Karpas-422 (cell line): ENCODE measurements around the gene FHIT. TPM values are rescaled to one million over a fixed set of nuclear protein-coding genes. Genes with fewer than 3 reads are reported as not detected.
"Not testable (repeated sequence)": the region's sequence is repeated elsewhere in the genome, so short reads cannot be mapped to it uniquely, and the experiment has no call there.

ENCODE experiments used
- DNase-seq: peaks from one replicate; pipeline ENCODE4 v3.0.0-alpha.2; 2015
- H2AFZ ChIP-seq: fragments of 200-600 bp; sonication (generic); 2 replicates; pipeline ENCODE4 v1.6.1; 2014; ENCODE audit warnings: antibody characterized with exemption, low read length, mixed read lengths
- H3K27ac ChIP-seq: fragments of 200-600 bp; sonication (generic); 2 replicates; pipeline ENCODE4 v1.5.1; 2014; ENCODE audit warnings: mild to moderate bottlenecking, low read length, moderate library complexity
- H3K27me3 ChIP-seq: fragments of 200-600 bp; sonication (generic); 2 replicates; pipeline ENCODE4 v1.6.1; 2014; ENCODE audit warnings: low read length, mixed read lengths
- H3K36me3 ChIP-seq: fragments of 200-600 bp; sonication (generic); 2 replicates; pipeline ENCODE4 v1.6.1; 2014; ENCODE audit warnings: low read length, mixed read lengths; ENCODE audit not compliant: insufficient read depth
- H3K4me1 ChIP-seq: fragments of 200-600 bp; sonication (generic); 2 replicates; pipeline ENCODE4 v1.6.1; 2014; ENCODE audit warnings: mild to moderate bottlenecking, low read length, mixed read lengths
- H3K4me2 ChIP-seq: fragments of 200-600 bp; sonication (generic); 2 replicates; pipeline ENCODE4 v1.6.1; 2014; ENCODE audit warnings: low read length, low read depth, mild to moderate bottlenecking; ENCODE audit not compliant: poor library complexity, severe bottlenecking
- H3K4me3 ChIP-seq: fragments of 200-600 bp; sonication (generic); 2 replicates; pipeline ENCODE4 v1.5.1; 2014; ENCODE audit warnings: mild to moderate bottlenecking, antibody characterized with exemption, low read length, mixed read lengths
- H3K79me2 ChIP-seq: fragments of 200-600 bp; sonication (generic); 2 replicates; pipeline ENCODE4 v1.6.1; 2014; ENCODE audit warnings: mild to moderate bottlenecking, low read length, mixed read lengths
- H3K9ac ChIP-seq: fragments of 200-600 bp; sonication (generic); 2 replicates; pipeline ENCODE4 v1.6.0; 2014; ENCODE audit warnings: low read length
- H3K9me2 ChIP-seq: fragments of 200-600 bp; sonication (generic), shearing (Covaris generic); replicated peaks from 2 replicates; pipeline ENCODE4 v1.6.0; 2014; ENCODE audit warnings: mild to moderate bottlenecking, low read length, moderate library complexity; ENCODE audit not compliant: insufficient read depth
- H3K9me3 ChIP-seq: fragments of 300-700, 200-600 bp; sonication (generic); 2 replicates; pipeline ENCODE4 v1.6.1; 2014; ENCODE audit warnings: low read length, mixed read lengths
- H4K20me1 ChIP-seq: fragments of 200-600 bp; sonication (generic); 2 replicates; pipeline ENCODE4 v1.6.1; 2014; ENCODE audit warnings: mild to moderate bottlenecking, antibody characterized with exemption, low read length, low read depth; ENCODE audit not compliant: insufficient read depth
- total RNA-seq: library from RNA; depleted of rRNA; stranded (reverse); fragments of >200 nt; shearing (Covaris generic); gene quantifications from 2 replicates; pipeline ENCODE4 v1.2.3, GENCODE V29; 2014; ENCODE audit warnings: low replicate concordance

FHIT gene
- total RNA-seq, 1 experiment from 2014 or later: not detected

DNA sequence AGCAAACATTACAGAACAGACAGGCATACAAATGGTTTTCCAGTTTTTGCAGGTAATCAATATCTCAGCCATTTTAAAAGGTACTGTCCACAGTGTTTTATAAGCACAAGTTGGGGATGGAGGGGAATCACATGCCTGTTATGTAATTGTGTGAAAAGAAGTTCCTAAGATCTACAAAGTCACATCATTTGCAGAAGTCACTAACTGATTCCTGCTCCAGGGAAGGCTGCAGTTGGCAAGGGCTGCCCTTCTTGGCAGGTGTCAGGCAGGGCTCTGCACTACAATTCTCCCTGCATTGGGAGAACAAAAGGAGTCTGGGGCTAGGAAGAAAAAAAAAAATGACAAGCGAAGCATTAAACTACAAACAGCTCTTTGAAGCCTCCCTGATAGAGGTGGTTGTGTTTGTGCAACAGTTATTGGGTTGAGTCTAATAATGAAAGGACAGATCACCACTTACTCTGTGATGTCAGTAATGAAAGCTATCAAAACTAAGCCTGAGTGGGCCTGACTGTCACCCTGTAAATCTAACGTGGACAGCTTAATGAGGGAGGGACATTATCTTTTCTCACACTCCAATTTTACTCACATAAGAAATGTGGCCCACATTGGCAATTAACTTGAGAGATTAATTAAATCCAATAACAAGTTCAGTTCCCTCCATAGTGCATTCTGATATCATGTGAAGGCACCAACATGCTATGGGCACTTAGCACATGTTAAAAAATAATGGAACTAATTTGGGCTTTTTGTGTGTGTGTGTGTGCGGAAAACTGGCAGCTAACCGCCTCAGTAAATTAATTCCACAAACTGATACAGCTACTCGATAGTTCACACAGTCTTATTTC lies 242.9 kb downstream of the FHIT start:
- Histone ChIP-seq H3K4me1 (no peaks in the 10 kb centered on the region), H3K4me3 (no peak overlapping the region), H3K9me2 (no peaks in the 10 kb centered on the region; the same call in 1 of the 2 replicates), H2AFZ (no peak overlapping the region), H3K27ac (no peak overlapping the region), H3K36me3 (no peaks in the 10 kb centered on the region), H4K20me1 (no peaks in the 10 kb centered on the region), H3K9me3 (peaks cover 44% of the 10 kb centered on the region), H3K4me2 (no peak overlapping the region), H3K27me3 (no peaks in the 10 kb centered on the region), H3K9ac (no peak overlapping the region), H3K79me2 (no peaks in the 10 kb centered on the region)
- DNase-seq: no peak

DNA sequence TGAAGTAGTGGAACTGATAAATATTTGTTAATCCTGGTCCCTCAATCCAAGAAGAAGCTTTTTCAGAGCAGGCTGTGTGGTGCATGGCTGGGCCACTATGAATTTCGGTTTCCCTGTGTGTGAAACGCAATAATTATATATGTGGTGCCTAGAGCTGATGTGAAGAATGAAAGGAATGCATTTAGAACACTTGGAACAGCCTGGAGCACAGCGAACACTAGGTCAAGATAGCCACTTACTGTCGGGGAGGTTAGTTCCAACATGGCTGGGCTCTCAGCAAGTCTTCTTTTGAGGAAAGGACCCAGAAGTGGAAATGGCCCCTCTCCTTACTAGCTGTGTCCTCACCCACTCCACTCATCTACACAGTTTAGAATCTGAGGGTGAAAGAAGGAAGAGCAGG lies 245.7 kb downstream of the FHIT start:
- no peaks in the 10 kb centered on the region; the same call in 1 of the 2 replicates for H3K9me2 ChIP-seq
- H3K79me2 ChIP-seq: no peaks in the 10 kb centered on the region
- no peak for DNase-seq
- H3K9ac ChIP-seq: no peak overlapping the region
- no peak overlapping the region for H3K27ac ChIP-seq
- H2AFZ ChIP-seq: no peak overlapping the region
- H4K20me1 ChIP-seq: no peaks in the 10 kb centered on the region
- H3K4me3 ChIP-seq: no peak overlapping the region
- no peaks in the 10 kb centered on the region for H3K4me1 ChIP-seq
- H3K4me2 ChIP-seq: no peak overlapping the region
- no peaks in the 10 kb centered on the region for H3K36me3 ChIP-seq
- no peaks in the 10 kb centered on the region for H3K27me3 ChIP-seq
- peaks cover 38% of the 10 kb centered on the region for H3K9me3 ChIP-seq

- Histone ChIP-seq H3K4me3 (no peak overlapping the region), H3K79me2 (no peaks in the 10 kb centered on the region), H3K9me2 (no peaks in the 10 kb centered on the region; the same call in 1 of the 2 replicates), H3K36me3 (no peaks in the 10 kb centered on the region), H3K27me3 (no peaks in the 10 kb centered on the region), H3K27ac (no peak overlapping the region), H3K4me1 (no peaks in the 10 kb centered on the region), H2AFZ (no peak overlapping the region), H3K9me3 (peaks cover 20% of the 10 kb centered on the region), H3K9ac (no peak overlapping the region), H3K4me2 (no peak overlapping the region), H4K20me1 (no peaks in the 10 kb centered on the region)
- no peak for DNase-seq
Measured at GRCh38 chr3:60998858-60999257, 252.4 kb downstream of the FHIT start.

- Histone ChIP-seq H4K20me1 (no peaks in the 10 kb centered on the region), H3K9me2 (no peaks in the 10 kb centered on the region), H3K4me2 (no peak overlapping the region), H3K9me3 (peaks cover 26% of the 10 kb centered on the region), H3K79me2 (no peaks in the 10 kb centered on the region), H3K4me3 (no peak overlapping the region), H2AFZ (no peak overlapping the region), H3K9ac (no peak overlapping the region), H3K27me3 (no peaks in the 10 kb centered on the region), H3K4me1 (no peaks in the 10 kb centered on the region), H3K27ac (no peak overlapping the region), H3K36me3 (no peaks in the 10 kb centered on the region)
- no peak for DNase-seq
Measured at GRCh38 chr3:60992395-60992794, 258.9 kb downstream of the FHIT start.

GRCh38 chr3:60990442-60990730 lies 260.9 kb downstream of the FHIT start:
- Histone ChIP-seq H3K9me3 (peaks cover 29% of the 10 kb centered on the region), H3K36me3 (no peaks in the 10 kb centered on the region), H3K9me2 (no peaks in the 10 kb centered on the region), H2AFZ (no peak overlapping the region), H3K27me3 (no peaks in the 10 kb centered on the region), H3K4me3 (no peak overlapping the region), H3K9ac (no peak overlapping the region), H3K27ac (no peak overlapping the region), H4K20me1 (no peaks in the 10 kb centered on the region), H3K4me1 (no peaks in the 10 kb centered on the region), H3K79me2 (no peaks in the 10 kb centered on the region), H3K4me2 (no peak overlapping the region)
- no peak for DNase-seq

- H3K9ac ChIP-seq: no peak overlapping the region
- H3K9me2 ChIP-seq: no peaks in the 10 kb centered on the region
- peaks cover 28% of the 10 kb centered on the region for H3K9me3 ChIP-seq
- no peak overlapping the region for H2AFZ ChIP-seq
- no peaks in the 10 kb centered on the region for H3K27me3 ChIP-seq
- H4K20me1 ChIP-seq: no peaks in the 10 kb centered on the region
- no peaks in the 10 kb centered on the region for H3K4me1 ChIP-seq
- H3K4me2 ChIP-seq: no peak overlapping the region
- H3K79me2 ChIP-seq: no peaks in the 10 kb centered on the region
- no peak overlapping the region for H3K4me3 ChIP-seq
- no peaks in the 10 kb centered on the region for H3K36me3 ChIP-seq
- no peak overlapping the region for H3K27ac ChIP-seq
- no peak for DNase-seq
Measured at GRCh38 chr3:60989626-60990441, 261.4 kb downstream of the FHIT start.

DNA sequence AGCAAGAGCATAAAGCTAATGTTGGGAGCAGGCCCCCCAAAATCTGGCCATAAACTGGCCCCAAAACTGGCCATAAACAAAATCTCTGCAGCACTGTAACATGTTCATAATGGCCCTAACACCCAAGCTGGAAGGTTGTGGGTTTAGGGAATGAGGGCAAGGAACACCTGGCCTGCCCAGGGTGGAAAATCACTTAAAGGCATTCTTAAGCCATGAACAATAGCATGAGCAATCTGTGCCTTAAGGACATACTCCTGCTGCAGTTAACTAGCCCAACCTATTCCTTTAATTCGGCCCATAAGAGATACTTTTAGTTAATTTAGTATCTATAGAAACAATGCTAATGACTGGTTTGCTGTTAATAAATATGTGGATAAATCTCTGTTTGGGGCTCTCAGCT lies 264.1 kb downstream of the FHIT start:
- peaks cover 19% of the 10 kb centered on the region for H3K9me3 ChIP-seq
- H3K27ac ChIP-seq, H3K9ac ChIP-seq, H3K4me3 ChIP-seq, DNase-seq, H3K4me1 ChIP-seq, H4K20me1 ChIP-seq, H3K4me2 ChIP-seq, H3K9me2 ChIP-seq, H3K79me2 ChIP-seq, H3K36me3 ChIP-seq, H3K27me3 ChIP-seq, H2AFZ ChIP-seq: not testable (repeated sequence)

DNA sequence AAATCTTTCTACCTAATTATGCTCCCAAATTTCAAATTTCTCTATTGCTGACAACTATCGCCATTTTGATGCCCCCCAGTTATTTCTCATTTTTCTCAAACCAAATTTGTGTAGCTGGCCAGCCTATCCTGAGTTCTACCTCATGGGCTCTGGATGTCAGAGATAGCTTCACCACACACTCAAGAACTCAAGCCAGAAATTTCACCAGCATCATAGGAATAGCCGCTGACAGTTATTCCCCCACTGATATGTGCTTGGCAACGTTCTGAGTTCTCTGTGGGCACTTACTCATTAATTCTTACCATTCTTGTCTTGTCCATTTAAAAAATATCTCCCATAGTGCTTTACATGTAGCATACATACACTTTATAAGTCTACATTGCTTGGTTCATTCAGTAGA lies 264.7 kb downstream of the FHIT start:
- no peak overlapping the region for H3K4me3 ChIP-seq
- no peaks in the 10 kb centered on the region for H3K79me2 ChIP-seq
- H4K20me1 ChIP-seq: no peaks in the 10 kb centered on the region
- no peak overlapping the region for H3K4me2 ChIP-seq
- H3K27ac ChIP-seq: no peak overlapping the region
- no peak overlapping the region for H3K9ac ChIP-seq
- no peak overlapping the region for H2AFZ ChIP-seq
- H3K9me3 ChIP-seq: peaks cover 20% of the 10 kb centered on the region
- DNase-seq: no peak
- no peaks in the 10 kb centered on the region for H3K9me2 ChIP-seq
- no peaks in the 10 kb centered on the region for H3K36me3 ChIP-seq
- no peaks in the 10 kb centered on the region for H3K4me1 ChIP-seq
- H3K27me3 ChIP-seq: no peaks in the 10 kb centered on the region
